WTC11 (cell line): Measurements from ENCODE around the gene TSPAN31. TPM values are rescaled to one million over a fixed set of nuclear protein-coding genes. Genes with fewer than 3 reads are reported as not detected.

Source experiments
- CBFB ChIP-seq: sonication (generic); formaldehyde crosslinking; IDR thresholded peaks from 2 replicates; pipeline ENCODE4 v1.8.1; 2022; ENCODE audit warnings: mild to moderate bottlenecking, low read depth, missing genetic modification reagents
- CREB1 ChIP-seq: sonication (generic); formaldehyde crosslinking; IDR thresholded peaks from 2 replicates; pipeline ENCODE4 v1.8.0; 2023; ENCODE audit warnings: mild to moderate bottlenecking, missing genetic modification reagents
- EMX1 ChIP-seq: fragments of 250-450 bp; sonication (Bioruptor Pico); IDR thresholded peaks from 2 replicates; pipeline ENCODE4 v1.8.0; 2021; ENCODE audit warnings: mild to moderate bottlenecking
- JUN ChIP-seq: sonication (generic); formaldehyde crosslinking; IDR thresholded peaks from 2 replicates; pipeline ENCODE4 v1.8.0; 2023; ENCODE audit warnings: mild to moderate bottlenecking, missing genetic modification reagents
- MYBL2 ChIP-seq: sonication (generic); formaldehyde crosslinking; IDR thresholded peaks from 2 replicates; pipeline ENCODE4 v1.8.1; 2023; ENCODE audit warnings: mild to moderate bottlenecking, moderate library complexity, missing genetic modification reagents
- RELA ChIP-seq: sonication (generic); formaldehyde crosslinking; IDR thresholded peaks from 2 replicates; pipeline ENCODE4 v1.8.1; 2022; ENCODE audit warnings: missing genetic modification reagents, mild to moderate bottlenecking, borderline replicate concordance
- TCF7 ChIP-seq: sonication (generic); formaldehyde crosslinking; IDR thresholded peaks from 2 replicates; pipeline ENCODE4 v1.8.0; 2022; ENCODE audit warnings: mild to moderate bottlenecking, low read depth, missing genetic modification reagents, moderate library complexity
- ZBTB21 ChIP-seq: sonication (generic); formaldehyde crosslinking; IDR thresholded peaks from 2 replicates; pipeline ENCODE4 v1.8.1; 2023; ENCODE audit warnings: mild to moderate bottlenecking, missing genetic modification reagents, borderline replicate concordance
- ZNF138 ChIP-seq: sonication (generic); formaldehyde crosslinking; conservative IDR thresholded peaks from 2 replicates; pipeline ENCODE4 v1.8.1; 2022; ENCODE audit warnings: mild to moderate bottlenecking, moderate library complexity, missing genetic modification reagents
- total RNA-seq: library from RNA; stranded (reverse); gene quantifications from 3 replicates; pipeline ENCODE4 v1.2.3, GENCODE V29; 2021
- TF ChIP-seq, protein P1 (sequence below): fragments of 250-450 bp; sonication (Bioruptor Pico); IDR thresholded peaks from 2 replicates; pipeline ENCODE4 v1.9.0; 2021; ENCODE audit warnings: mild to moderate bottlenecking
- TF ChIP-seq, protein P2 (sequence below): sonication (generic); formaldehyde crosslinking; IDR thresholded peaks from 2 replicates; pipeline ENCODE4 v1.8.0; 2022; ENCODE audit warnings: missing genetic modification reagents
- TF ChIP-seq, protein P3 (sequence below): fragments of 250-450 bp; sonication (Bioruptor Pico); IDR thresholded peaks from 2 replicates; pipeline ENCODE4 v1.8.0; 2021; ENCODE audit warnings: mild to moderate bottlenecking
- TF ChIP-seq, protein P4 (sequence below): sonication (generic); formaldehyde crosslinking; IDR thresholded peaks from 2 replicates; pipeline ENCODE4 v1.8.1; 2022; ENCODE audit warnings: mild to moderate bottlenecking, missing genetic modification reagents, moderate library complexity, borderline replicate concordance
- TF ChIP-seq, protein P5 (sequence below): sonication (generic); formaldehyde crosslinking; IDR thresholded peaks from 2 replicates; pipeline ENCODE4 v1.8.1; 2022; ENCODE audit warnings: low read depth, missing genetic modification reagents, borderline replicate concordance
- TF ChIP-seq, protein P6 (sequence below): sonication (generic); formaldehyde crosslinking; IDR thresholded peaks from 2 replicates; pipeline ENCODE4 v1.8.1; 2023; ENCODE audit warnings: mild to moderate bottlenecking, missing genetic modification reagents

TSPAN31 gene
- total RNA-seq, 1 experiment from 2014 or later, result 9.9 TPM

DNA sequence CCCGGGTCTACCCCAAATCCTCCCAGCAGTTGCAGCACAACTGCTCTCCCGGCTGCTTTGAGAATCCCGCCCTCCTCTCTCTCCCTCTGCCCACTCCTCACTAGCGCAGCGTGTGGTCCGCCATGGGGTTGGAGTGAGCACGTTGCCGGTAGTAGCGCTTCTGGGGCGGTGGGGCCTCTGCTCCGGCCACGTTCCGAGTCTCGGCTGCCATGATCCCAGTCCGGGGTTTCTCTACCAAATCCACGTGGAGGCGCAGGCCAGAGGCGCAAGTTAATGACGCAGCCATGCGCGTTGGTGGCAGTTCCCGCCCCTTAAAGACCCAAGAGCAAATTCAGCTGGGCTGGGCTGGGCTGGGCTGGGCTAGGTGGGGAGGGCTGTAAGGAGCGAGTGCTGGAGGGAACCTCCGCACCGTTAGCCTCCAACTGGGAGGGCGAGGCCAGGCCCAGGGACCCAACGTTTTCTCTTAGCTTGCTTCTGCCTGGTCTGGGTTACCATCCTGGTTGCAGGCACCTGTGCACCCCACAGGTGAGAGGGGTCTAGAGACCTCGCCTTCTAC lies 27.1 kb downstream of the TSPAN31 start, which contains the start of gene METTL1 (continued):
- TF ChIP-seq, protein P1, sequence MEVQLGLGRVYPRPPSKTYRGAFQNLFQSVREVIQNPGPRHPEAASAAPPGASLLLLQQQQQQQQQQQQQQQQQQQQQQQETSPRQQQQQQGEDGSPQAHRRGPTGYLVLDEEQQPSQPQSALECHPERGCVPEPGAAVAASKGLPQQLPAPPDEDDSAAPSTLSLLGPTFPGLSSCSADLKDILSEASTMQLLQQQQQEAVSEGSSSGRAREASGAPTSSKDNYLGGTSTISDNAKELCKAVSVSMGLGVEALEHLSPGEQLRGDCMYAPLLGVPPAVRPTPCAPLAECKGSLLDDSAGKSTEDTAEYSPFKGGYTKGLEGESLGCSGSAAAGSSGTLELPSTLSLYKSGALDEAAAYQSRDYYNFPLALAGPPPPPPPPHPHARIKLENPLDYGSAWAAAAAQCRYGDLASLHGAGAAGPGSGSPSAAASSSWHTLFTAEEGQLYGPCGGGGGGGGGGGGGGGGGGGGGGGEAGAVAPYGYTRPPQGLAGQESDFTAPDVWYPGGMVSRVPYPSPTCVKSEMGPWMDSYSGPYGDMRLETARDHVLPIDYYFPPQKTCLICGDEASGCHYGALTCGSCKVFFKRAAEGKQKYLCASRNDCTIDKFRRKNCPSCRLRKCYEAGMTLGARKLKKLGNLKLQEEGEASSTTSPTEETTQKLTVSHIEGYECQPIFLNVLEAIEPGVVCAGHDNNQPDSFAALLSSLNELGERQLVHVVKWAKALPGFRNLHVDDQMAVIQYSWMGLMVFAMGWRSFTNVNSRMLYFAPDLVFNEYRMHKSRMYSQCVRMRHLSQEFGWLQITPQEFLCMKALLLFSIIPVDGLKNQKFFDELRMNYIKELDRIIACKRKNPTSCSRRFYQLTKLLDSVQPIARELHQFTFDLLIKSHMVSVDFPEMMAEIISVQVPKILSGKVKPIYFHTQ (CRISPR knock-in tag), result peak; percentile 58; the same call in 1 of the 2 replicates
- TF ChIP-seq ZNF138 (CRISPR knock-in tag) (no peak), RELA (CRISPR knock-in tag) (peak; percentile 78; the same call in 1 of the 2 replicates), CBFB (CRISPR knock-in tag) (peak; percentile 76; the same call in 1 of the 2 replicates), TCF7 (CRISPR knock-in tag) (no peak), CREB1 (CRISPR knock-in tag) (peak; percentile 73; the same call in 1 of the 2 replicates), EMX1 (CRISPR knock-in tag) (no peak), JUN (no peak), MYBL2 (CRISPR knock-in tag) (peak; percentile 88; the same call in 1 of the 2 replicates), ZBTB21 (peak; percentile 88)
- TF ChIP-seq, protein P2, sequence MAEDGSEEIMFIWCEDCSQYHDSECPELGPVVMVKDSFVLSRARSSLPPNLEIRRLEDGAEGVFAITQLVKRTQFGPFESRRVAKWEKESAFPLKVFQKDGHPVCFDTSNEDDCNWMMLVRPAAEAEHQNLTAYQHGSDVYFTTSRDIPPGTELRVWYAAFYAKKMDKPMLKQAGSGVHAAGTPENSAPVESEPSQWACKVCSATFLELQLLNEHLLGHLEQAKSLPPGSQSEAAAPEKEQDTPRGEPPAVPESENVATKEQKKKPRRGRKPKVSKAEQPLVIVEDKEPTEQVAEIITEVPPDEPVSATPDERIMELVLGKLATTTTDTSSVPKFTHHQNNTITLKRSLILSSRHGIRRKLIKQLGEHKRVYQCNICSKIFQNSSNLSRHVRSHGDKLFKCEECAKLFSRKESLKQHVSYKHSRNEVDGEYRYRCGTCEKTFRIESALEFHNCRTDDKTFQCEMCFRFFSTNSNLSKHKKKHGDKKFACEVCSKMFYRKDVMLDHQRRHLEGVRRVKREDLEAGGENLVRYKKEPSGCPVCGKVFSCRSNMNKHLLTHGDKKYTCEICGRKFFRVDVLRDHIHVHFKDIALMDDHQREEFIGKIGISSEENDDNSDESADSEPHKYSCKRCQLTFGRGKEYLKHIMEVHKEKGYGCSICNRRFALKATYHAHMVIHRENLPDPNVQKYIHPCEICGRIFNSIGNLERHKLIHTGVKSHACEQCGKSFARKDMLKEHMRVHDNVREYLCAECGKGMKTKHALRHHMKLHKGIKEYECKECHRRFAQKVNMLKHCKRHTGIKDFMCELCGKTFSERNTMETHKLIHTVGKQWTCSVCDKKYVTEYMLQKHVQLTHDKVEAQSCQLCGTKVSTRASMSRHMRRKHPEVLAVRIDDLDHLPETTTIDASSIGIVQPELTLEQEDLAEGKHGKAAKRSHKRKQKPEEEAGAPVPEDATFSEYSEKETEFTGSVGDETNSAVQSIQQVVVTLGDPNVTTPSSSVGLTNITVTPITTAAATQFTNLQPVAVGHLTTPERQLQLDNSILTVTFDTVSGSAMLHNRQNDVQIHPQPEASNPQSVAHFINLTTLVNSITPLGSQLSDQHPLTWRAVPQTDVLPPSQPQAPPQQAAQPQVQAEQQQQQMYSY, result peak; percentile 94
- TF ChIP-seq, protein P3, sequence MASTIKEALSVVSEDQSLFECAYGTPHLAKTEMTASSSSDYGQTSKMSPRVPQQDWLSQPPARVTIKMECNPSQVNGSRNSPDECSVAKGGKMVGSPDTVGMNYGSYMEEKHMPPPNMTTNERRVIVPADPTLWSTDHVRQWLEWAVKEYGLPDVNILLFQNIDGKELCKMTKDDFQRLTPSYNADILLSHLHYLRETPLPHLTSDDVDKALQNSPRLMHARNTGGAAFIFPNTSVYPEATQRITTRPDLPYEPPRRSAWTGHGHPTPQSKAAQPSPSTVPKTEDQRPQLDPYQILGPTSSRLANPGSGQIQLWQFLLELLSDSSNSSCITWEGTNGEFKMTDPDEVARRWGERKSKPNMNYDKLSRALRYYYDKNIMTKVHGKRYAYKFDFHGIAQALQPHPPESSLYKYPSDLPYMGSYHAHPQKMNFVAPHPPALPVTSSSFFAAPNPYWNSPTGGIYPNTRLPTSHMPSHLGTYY (CRISPR knock-in tag), result no peak
- TF ChIP-seq, protein P4, sequence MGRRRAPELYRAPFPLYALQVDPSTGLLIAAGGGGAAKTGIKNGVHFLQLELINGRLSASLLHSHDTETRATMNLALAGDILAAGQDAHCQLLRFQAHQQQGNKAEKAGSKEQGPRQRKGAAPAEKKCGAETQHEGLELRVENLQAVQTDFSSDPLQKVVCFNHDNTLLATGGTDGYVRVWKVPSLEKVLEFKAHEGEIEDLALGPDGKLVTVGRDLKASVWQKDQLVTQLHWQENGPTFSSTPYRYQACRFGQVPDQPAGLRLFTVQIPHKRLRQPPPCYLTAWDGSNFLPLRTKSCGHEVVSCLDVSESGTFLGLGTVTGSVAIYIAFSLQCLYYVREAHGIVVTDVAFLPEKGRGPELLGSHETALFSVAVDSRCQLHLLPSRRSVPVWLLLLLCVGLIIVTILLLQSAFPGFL (CRISPR knock-in tag), result 0 out of 2 replicates have a peak, but pooled peaks have one; percentile 23
- TF ChIP-seq, protein P5, sequence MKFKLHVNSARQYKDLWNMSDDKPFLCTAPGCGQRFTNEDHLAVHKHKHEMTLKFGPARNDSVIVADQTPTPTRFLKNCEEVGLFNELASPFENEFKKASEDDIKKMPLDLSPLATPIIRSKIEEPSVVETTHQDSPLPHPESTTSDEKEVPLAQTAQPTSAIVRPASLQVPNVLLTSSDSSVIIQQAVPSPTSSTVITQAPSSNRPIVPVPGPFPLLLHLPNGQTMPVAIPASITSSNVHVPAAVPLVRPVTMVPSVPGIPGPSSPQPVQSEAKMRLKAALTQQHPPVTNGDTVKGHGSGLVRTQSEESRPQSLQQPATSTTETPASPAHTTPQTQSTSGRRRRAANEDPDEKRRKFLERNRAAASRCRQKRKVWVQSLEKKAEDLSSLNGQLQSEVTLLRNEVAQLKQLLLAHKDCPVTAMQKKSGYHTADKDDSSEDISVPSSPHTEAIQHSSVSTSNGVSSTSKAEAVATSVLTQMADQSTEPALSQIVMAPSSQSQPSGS (CRISPR knock-in tag), result no peak
- TF ChIP-seq, protein P6, sequence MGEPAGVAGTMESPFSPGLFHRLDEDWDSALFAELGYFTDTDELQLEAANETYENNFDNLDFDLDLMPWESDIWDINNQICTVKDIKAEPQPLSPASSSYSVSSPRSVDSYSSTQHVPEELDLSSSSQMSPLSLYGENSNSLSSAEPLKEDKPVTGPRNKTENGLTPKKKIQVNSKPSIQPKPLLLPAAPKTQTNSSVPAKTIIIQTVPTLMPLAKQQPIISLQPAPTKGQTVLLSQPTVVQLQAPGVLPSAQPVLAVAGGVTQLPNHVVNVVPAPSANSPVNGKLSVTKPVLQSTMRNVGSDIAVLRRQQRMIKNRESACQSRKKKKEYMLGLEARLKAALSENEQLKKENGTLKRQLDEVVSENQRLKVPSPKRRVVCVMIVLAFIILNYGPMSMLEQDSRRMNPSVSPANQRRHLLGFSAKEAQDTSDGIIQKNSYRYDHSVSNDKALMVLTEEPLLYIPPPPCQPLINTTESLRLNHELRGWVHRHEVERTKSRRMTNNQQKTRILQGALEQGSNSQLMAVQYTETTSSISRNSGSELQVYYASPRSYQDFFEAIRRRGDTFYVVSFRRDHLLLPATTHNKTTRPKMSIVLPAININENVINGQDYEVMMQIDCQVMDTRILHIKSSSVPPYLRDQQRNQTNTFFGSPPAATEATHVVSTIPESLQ, result no peak
